Measurements from ENCODE around the gene MAG.

MAG gene

DNA sequence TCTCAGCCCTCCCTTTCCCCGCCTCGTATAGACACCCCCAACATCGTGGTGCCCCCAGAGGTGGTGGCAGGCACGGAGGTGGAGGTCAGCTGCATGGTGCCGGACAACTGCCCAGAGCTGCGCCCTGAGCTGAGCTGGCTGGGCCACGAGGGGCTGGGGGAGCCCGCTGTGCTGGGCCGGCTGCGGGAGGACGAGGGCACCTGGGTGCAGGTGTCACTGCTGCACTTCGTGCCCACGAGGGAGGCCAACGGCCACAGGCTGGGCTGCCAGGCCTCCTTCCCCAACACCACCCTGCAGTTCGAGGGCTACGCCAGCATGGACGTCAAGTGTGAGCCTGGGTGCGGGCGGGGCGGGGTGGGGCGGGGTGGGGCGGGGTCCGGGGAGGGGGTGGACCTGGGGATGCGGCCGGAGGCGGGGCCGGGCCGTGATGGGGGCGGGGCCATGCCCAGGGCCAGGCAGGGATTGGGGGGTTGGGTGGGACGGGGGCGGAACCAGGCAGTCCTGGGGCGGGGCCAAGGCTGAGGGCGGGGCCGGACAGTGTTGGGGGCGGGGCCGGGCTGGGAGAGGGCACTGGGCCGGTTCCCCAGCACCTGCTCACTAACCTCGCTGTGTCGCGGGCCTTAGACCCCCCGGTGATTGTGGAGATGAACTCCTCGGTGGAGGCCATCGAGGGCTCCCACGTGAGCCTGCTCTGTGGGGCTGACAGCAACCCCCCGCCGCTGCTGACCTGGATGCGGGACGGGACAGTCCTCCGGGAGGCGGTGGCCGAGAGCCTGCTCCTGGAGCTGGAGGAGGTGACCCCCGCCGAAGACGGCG is 7.8 kb downstream of the MAG start:
- DNase-seq (ENCODE audit: low read depth) = no peak

- no peak for DNase-seq (ENCODE audit: low read depth)
Measured at GRCh38 chr19:35300339-35300649, 8.3 kb downstream of the MAG start.

DNA sequence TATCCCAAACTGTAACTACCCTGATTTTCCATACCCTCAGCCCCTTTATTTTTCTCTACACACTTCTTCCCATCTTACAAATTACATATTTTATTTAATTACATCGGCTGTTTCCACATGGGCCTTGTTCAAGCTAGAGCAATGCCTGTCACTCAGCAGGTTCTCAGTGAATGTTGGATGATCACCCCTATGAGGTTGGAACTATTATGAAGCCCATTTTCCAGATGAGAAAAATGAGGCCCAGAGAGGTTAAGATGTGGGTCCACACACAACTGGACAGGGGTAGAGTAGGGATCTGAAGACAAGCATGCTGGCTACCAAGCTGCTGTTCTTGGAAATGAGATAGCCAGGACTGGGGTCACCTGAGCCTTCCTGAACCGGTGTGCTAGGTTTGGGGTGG is 10.0 kb downstream of the MAG start:
- no peak for DNase-seq (ENCODE audit: low read depth)

- no peak for DNase-seq (ENCODE audit: low read depth)
Measured at GRCh38 chr19:35302446-35302845, 10.5 kb downstream of the MAG start.

DNA sequence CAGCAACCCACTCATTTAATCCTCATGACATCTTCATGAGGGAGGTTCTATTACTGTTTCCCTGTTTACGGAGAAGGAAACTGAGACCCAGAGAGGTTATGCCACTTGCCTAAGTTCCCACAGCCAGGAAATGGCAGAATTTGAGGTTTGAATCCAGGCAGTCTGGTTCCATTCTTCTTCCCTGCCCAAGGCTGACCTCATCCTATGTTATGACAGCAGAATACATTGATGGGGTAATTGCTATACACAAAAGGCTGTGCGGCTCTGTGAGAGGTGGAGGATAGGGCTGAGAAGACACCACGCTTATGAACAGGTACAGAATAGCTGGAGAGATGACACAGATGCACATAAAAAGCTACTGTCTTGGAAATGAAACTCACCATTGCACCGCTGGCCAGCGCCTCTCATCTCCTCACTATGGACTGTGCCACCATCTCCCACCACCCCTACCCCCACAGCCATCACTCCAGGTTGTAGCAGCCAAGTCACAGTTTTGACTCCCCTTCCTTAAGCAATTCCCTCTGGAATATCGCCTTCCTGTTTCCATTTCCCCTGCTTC is 11.5 kb downstream of the MAG start:
- no peak for DNase-seq (ENCODE audit: low read depth)

GRCh38 chr19:35304036-35304435 is 12.1 kb downstream of the MAG start:
- no peak for DNase-seq (ENCODE audit: low read depth)

DNA sequence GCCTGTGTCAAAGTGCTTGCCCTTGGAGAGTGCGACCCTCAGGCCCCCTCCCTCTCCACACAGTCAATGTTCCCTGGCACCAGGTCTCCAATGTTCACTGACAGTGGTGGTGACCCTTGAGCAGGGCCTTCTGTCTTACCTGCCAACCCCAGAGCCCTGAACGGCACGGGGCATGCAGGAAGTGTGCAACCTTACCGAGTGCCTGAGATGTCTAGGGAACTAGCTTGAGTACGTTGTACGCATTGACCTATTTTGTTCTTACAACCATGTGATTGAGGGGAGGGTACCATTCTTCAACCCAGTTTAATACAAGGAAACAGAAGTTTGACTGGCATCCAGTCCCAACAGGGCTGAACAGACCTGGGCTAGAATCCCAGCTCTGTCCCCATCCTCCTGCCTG is 13.2 kb downstream of the MAG start:
- DNase-seq (ENCODE audit: low read depth) = no peak

DNA sequence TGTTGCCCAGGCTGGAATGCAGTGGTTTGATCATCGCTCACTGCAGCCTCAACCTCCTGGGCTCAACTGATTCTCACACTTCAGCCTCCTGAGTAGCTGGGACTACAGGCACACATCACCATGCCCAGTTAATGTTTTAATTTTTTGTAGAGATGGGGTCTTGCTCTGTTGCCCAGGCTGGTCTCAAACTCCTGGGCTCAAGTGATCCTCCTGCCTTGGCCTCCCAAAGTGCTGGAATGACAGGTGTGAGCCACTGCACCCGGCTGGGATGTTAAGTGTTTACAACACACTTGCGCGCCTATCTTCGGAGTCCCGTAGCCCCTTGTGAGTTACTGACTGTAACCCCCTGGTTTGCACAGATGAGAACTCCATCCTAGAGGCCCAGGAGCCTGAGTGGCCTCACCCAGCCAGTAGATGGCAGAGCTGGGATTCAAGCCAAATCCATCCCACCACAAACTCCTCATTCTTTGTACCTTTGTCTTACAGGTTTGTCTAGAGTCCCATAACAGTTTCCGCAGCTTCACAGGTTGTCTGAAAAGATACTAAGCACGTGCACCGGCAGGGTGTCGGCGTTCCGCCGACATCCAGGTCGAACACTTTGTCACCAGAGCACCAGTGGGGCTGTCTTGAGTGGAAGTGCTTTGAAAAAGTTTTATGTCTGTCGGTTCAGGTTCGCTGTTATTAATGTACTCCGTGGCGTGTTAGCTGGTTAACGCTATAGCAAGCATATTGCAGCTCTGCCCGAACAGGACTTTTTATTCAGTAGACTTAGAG is 14.7 kb downstream of the MAG start:
- DNase-seq (ENCODE audit: low read depth) = no peak

- no peak for DNase-seq (ENCODE audit: low read depth)
Measured at GRCh38 chr19:35307931-35308330, 16.0 kb downstream of the MAG start.

GRCh38 chr19:35308910-35309309 is 16.9 kb downstream of the MAG start:
- DNase-seq (ENCODE audit: low read depth) = no peak

DNA sequence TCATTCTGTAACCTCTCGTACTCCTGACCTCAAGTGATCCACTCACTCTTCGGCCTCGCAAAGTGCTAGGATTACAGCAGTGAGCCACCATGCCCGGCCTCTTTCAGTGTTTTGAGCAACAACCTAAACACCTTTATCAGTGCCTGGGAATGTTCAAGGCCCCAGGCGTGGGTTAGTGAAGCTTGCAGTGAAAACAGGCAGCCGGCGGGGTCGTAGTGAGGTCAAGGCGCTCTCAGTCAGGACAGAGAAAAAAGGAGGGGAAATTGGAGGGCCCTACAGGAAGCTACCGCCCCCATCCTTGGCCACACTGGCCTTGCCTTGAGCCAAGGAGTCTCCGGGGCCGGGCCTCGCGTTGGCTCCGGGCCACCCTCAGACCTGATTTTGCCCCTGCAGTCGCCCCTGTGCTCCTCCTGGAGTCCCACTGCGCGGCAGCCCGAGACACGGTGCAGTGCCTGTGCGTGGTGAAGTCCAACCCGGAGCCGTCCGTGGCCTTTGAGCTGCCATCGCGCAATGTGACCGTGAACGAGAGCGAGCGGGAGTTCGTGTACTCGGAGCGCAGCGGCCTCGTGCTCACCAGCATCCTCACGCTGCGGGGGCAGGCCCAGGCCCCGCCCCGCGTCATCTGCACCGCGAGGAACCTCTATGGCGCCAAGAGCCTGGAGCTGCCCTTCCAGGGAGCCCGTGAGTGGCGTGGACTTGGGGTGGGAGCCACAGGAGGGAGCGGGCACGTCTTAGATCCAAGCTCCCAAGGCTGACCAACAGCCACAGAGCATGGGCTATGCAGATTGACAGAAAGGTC is 17.7 kb downstream of the MAG start:
- DNase-seq (ENCODE audit: low read depth) = no peak

DNA sequence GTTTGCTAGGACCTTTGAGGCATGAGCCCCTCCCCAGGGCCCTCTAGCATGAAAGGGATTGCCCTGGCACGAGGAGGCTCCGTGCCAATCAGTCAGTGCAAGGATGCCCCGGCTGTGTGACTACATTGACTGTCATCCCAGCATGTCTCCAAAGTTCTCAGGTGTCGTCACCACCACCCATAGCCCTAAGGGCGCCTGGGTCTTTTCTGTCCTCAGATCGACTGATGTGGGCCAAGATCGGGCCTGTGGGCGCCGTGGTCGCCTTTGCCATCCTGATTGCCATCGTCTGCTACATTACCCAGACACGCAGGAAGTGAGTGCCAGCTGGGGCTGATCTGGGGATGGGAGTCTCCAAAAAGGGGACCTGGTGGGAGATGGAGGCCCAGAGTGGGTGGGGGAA is 18.4 kb downstream of the MAG start:
- DNase-seq (ENCODE audit: low read depth) = no peak

GRCh38 chr19:35310811-35311465 is 19.0 kb downstream of the MAG start:
- DNase-seq (ENCODE audit: low read depth) = no peak

DNA sequence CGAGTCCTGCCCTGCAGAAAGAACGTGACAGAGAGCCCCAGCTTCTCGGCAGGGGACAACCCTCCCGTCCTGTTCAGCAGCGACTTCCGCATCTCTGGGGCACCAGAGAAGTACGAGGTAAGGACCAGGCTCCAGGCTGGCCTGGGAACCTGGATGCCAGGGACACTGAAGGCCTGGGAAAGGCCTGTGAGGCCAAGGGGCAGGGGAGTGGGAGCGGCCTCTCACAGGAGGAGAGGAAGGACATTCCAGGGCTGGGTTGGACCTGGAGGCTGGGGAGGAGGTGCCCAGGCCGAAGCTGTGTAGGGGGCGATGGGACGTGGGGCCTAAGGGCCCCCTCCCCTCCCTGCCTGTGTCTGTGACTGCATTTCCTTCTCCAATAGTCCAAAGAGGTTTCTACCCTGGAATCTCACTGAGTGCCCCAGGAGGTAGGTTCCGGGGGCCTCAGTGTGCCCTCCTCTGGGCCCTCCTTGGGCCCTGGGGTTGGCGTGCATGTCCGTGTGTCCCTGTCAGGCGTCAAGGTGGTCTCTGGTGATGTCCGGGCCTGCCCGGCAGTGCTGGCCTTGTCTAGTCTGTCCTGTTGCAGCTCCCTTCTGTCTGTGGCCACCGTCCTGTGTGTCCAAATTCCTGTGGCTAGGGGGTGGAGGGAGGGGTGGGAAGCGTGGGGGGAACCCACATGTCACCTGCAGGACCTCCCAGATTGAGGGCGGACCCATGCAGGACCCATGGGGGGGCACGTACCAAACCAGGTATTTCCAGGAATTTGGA is 20.1 kb downstream of the MAG start:
- DNase-seq (ENCODE audit: low read depth) = no peak

DNA sequence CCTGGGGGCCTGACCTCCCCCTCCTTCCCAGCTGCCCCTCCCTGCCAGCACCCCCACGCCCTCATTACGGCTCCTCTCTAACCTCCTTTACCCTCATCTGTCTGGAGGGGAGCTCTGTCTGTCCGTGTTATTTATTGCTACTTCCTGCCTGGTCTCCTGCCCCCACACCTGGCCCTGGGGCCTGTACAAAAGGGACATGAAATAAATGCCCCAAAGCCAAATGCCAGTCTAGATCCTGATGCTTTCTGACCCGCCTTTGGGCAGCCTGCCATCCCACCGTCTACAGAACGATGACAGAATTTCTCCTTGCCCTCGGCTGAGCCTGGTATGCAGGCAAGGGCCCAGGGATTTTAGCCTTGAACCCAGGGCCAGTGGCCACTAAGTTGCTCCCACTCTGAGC is 21.6 kb downstream of the MAG start:
- no peak for DNase-seq (ENCODE audit: low read depth)

GRCh38 chr19:35314031-35314430 is 22.1 kb downstream of the MAG start:
- no peak for DNase-seq (ENCODE audit: low read depth)

GRCh38 chr19:35314858-35315470 is 23.0 kb downstream of the MAG start:
- DNase-seq (ENCODE audit: low read depth) = no peak

DNA sequence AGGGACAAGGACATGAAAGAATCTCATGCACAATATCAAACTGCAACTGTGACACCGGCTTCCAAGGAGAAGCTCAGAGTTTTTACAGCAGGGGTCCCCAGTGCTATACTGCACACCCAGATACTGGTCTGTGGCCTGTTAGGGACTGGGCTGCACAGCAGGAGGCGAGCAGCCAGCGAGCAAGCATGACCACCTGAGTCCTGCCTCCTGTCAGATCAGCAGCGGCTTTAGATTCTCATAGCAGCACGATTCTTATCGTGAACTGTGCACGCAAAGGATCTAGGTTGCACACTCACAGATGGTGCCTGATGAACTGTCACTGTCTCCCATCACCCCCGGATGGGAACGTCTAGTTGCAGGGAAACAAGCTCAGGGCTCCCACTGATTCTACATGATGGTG is 23.9 kb downstream of the MAG start:
- no peak for DNase-seq (ENCODE audit: low read depth)

- DNase-seq (ENCODE audit: low read depth) = no peak
Measured at GRCh38 chr19:35316560-35316959, 24.6 kb downstream of the MAG start.

DNA sequence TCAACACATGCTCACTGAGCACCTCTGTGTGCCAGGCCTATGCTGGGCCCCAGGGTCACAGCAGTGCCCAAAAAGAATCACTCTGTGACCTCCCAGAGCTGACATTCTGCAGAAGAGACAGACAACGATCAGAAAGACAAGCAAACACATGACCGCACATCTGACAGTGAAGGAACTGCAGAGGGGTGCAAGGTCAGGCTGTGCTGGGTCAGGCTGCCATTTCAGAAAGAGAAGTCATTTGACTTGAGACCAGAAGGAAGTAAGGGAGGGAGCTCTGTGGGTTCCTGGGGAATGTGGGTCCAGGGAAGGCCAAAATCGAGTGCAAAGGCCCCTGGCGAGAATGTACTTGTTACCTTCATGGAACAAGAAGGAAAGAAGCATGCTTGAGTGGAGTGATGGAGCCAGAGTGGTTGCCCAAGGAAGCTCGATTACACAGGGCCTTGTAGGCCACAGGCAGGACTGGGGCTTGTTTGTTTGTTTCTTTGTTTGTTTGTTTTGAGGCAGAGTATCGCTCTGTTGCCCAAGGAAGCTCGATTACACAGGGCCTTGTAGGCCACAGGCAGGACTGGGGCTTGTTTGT is 25.6 kb downstream of the MAG start:
- no peak for DNase-seq (ENCODE audit: low read depth)
